ENCODE results near the gene CEBPZ. TPM values are rescaled to one million over a fixed set of nuclear protein-coding genes. Genes with fewer than 3 reads are reported as not detected.

Gene CEBPZ
- total RNA-seq, 4 donors from 2014 or later = 21.0 to 104 (median 32.1) TPM

GRCh38 chr2:37268111-37268510 is 36.7 kb upstream of the CEBPZ start:
- H3K9me3 ChIP-seq = no peaks in the 10 kb centered on the region
- no peak for TF ChIP-seq CTCF (IDR thresholded peaks at IDR 0.05)
- TF ChIP-seq POLR2A (IDR thresholded peaks at IDR 0.05) = no peak
- DNase-seq = no peak
- no peak overlapping the region for H3K27ac ChIP-seq
- H3K4me3 ChIP-seq = no peak overlapping the region
- H3K4me1 ChIP-seq = no peaks in the 10 kb centered on the region
- H3K36me3 ChIP-seq = peaks cover 0 to 69% (median 0%) of the 10 kb centered on the region in 3 donors
- no peaks in the 10 kb centered on the region for H3K27me3 ChIP-seq

- Histone ChIP-seq H3K4me1 (no peaks in the 10 kb centered on the region), H3K27ac (no peak overlapping the region), H3K36me3 (peaks cover 0 to 64% (median 0%) of the 10 kb centered on the region in 3 donors), H3K27me3 (no peaks in the 10 kb centered on the region), H3K4me3 (no peak overlapping the region), H3K9me3 (no peaks in the 10 kb centered on the region)
- DNase-seq = no peak
- TF ChIP-seq CTCF (IDR thresholded peaks at IDR 0.05) (no peak), POLR2A (IDR thresholded peaks at IDR 0.05) (no peak)
These were observed 36.3 kb upstream of the CEBPZ start for GRCh38 chr2:37267685-37268084.

GRCh38 chr2:37263839-37264238 is 32.4 kb upstream of the CEBPZ start:
- Histone ChIP-seq H3K27ac (no peak overlapping the region), H3K4me1 (no peaks in the 10 kb centered on the region), H3K9me3 (no peaks in the 10 kb centered on the region), H3K4me3 (no peak overlapping the region), H3K27me3 (no peaks in the 10 kb centered on the region), H3K36me3 (peaks cover 0 to 52% (median 0%) of the 10 kb centered on the region in 3 donors)
- TF ChIP-seq POLR2A (IDR thresholded peaks at IDR 0.05) (no peak), CTCF (IDR thresholded peaks at IDR 0.05) (no peak)
- no peak for DNase-seq

- H3K4me1 ChIP-seq = no peaks in the 10 kb centered on the region
- H3K27me3 ChIP-seq = no peaks in the 10 kb centered on the region
- H3K9me3 ChIP-seq = no peaks in the 10 kb centered on the region
- DNase-seq = no peak
- no peak overlapping the region for H3K27ac ChIP-seq
- H3K36me3 ChIP-seq = peaks cover 0 to 45% (median 0%) of the 10 kb centered on the region in 3 donors
- TF ChIP-seq CTCF (IDR thresholded peaks at IDR 0.05) = no peak
- TF ChIP-seq POLR2A (IDR thresholded peaks at IDR 0.05) = no peak
- H3K4me3 ChIP-seq = no peak overlapping the region
These were observed 31.1 kb upstream of the CEBPZ start for GRCh38 chr2:37262522-37262921.

- no peak overlapping the region for H3K27ac ChIP-seq
- H3K27me3 ChIP-seq = no peaks in the 10 kb centered on the region
- TF ChIP-seq CTCF (IDR thresholded peaks at IDR 0.05) (no peak), POLR2A (IDR thresholded peaks at IDR 0.05) (no peak)
- H3K36me3 ChIP-seq = peaks cover 0 to 95% (median 0%) of the 10 kb centered on the region in 3 donors
- no peak for DNase-seq
- H3K4me1 ChIP-seq = no peaks in the 10 kb centered on the region
- H3K4me3 ChIP-seq = no peak overlapping the region
- no peaks in the 10 kb centered on the region for H3K9me3 ChIP-seq
These were observed 19.7 kb upstream of the CEBPZ start for GRCh38 chr2:37250869-37251740.
